ENCODE data around the gene MED26. TPM values are rescaled to one million over a fixed set of nuclear protein-coding genes. Genes with fewer than 3 reads are reported as not detected.

Gene MED26
- total and polyA plus RNA-seq, 2 of the 13 experiments (the other 11 are each of a cell fraction or from before 2014, with no cell fraction given): 3.5 to 3.8 TPM

GRCh38 chr19:16590876-16591802, 36.9 kb downstream of the MED26 start:
- Histone ChIP-seq H3K4me3 (replicated peaks in 1 of 3; ENCODE audit: insufficient read depth in 1 of 3, low read depth in 2 of 3, low read length in 3 of 3) (no peak overlapping the region), H3K79me2 (ENCODE audit: insufficient read depth, low read length) (peaks cover 90% of the 10 kb centered on the region), H3K27me3 (ENCODE audit: control insufficient read depth in 1 of 2, insufficient read depth in 2 of 2, low read length in 2 of 2) (no peaks in the 10 kb centered on the region), H3K9me3 (ENCODE audit: low read length) (no peaks in the 10 kb centered on the region), H3K27ac (ENCODE audit: extremely low read length, insufficient read depth, low read length) (no peak overlapping the region), H3K9ac (ENCODE audit: insufficient read depth, low read depth, low read length) (no peak overlapping the region), H3K4me2 (ENCODE audit: low read depth, low read length) (no peak overlapping the region), H2AFZ (ENCODE audit: low read length) (no peak overlapping the region), H4K20me1 (ENCODE audit: insufficient read depth, low read length) (no peaks in the 10 kb centered on the region; the same call in none of the 2 replicates), H3K4me1 (ENCODE audit: insufficient read depth, low read length) (no peaks in the 10 kb centered on the region), H3K36me3 (replicated peaks in 1 of 2; ENCODE audit: control insufficient read depth in 1 of 2, insufficient read depth in 2 of 2, low read length in 2 of 2) (peaks cover 0 to 4% of the 10 kb centered on the region in 2 experiments; a peak in 1 of 5 replicates)
- POLR2A ChIA-PET: no interaction called here
- in situ Hi-C loops (cut with HindIII; ENCODE audit: extremely low pct_ligation_motif_present, low pct_unique_long_range_greater_than_20kb) (no loop called here), intact Hi-C loops (cut with micrococcal nuclease; ENCODE audit: unreplicated experiment) (no loop called here)
- DNase-seq (ENCODE audit: low spot score) (no peak), FAIRE-seq (no peak), ATAC-seq (no peak)
- TF ChIP-seq THAP7 (CRISPR knock-in tag; IDR thresholded peaks at IDR 0.05): no peak
- CTCF ChIA-PET (ENCODE audit: low intra/inter-chr PET ratio, low total read pairs): no interaction called here
- 95% methylated on average over 7 of the region's 9 CpGs for WGBS (ENCODE audit: low lambda C conversion rate)
- no TSS peak for BruUV-seq (replicated peaks)

GRCh38 chr19:16589917-16590316, 38.1 kb downstream of the MED26 start:
- Histone ChIP-seq H3K27ac (ENCODE audit: extremely low read length, insufficient read depth, low read length) (no peak overlapping the region), H2AFZ (ENCODE audit: low read length) (no peak overlapping the region), H3K9me3 (ENCODE audit: low read length) (no peaks in the 10 kb centered on the region), H4K20me1 (ENCODE audit: insufficient read depth, low read length) (peaks cover 6% of the 10 kb centered on the region), H3K4me2 (ENCODE audit: low read depth, low read length) (no peak overlapping the region), H3K79me2 (ENCODE audit: insufficient read depth, low read length) (peaks cover 89% of the 10 kb centered on the region), H3K9ac (ENCODE audit: insufficient read depth, low read depth, low read length) (no peak overlapping the region), H3K4me1 (ENCODE audit: insufficient read depth, low read length) (peaks cover 2% of the 10 kb centered on the region; the same call in 1 of the 2 replicates), H3K36me3 (replicated peaks in 1 of 2; ENCODE audit: control insufficient read depth in 1 of 2, insufficient read depth in 2 of 2, low read length in 2 of 2) (0 out of 5 replicates have a peak, but pooled peaks cover 0 to 4% of the 10 kb centered on the region in 2 experiments), H3K4me3 (replicated peaks in 1 of 3; ENCODE audit: insufficient read depth in 1 of 3, low read depth in 2 of 3, low read length in 3 of 3) (no peak overlapping the region), H3K27me3 (ENCODE audit: control insufficient read depth in 1 of 2, insufficient read depth in 2 of 2, low read length in 2 of 2) (no peaks in the 10 kb centered on the region)
- BruUV-seq (replicated peaks): no TSS peak
- WGBS (ENCODE audit: low lambda C conversion rate): 89% methylated on average over 3 of the region's 3 CpGs
- intact Hi-C loops (cut with micrococcal nuclease; ENCODE audit: unreplicated experiment): no loop called here
- ChIA-PET POLR2A (no interaction called here), CTCF (ENCODE audit: low intra/inter-chr PET ratio, low total read pairs) (no interaction called here)
- DNase-seq (ENCODE audit: low spot score) (no peak), ATAC-seq (no peak), FAIRE-seq (no peak)
- in situ Hi-C loops (cut with HindIII; ENCODE audit: extremely low pct_ligation_motif_present, low pct_unique_long_range_greater_than_20kb): no loop called here
- TF ChIP-seq RARG (CRISPR knock-in tag; IDR thresholded peaks at IDR 0.05; ENCODE audit: low read depth) (no peak), ZNF496 (CRISPR knock-in tag; IDR thresholded peaks at IDR 0.05; ENCODE audit: insufficient replicate concordance) (no peak), CBX1 (IDR thresholded peaks at IDR 0.05; ENCODE audit: low read depth) (no peak), ZMYM2 (CRISPR knock-in tag; IDR thresholded peaks at IDR 0.05) (no peak), ZNF251 (CRISPR knock-in tag; IDR thresholded peaks at IDR 0.05) (no peak), MIER3 (CRISPR knock-in tag; IDR thresholded peaks at IDR 0.05; ENCODE audit: borderline replicate concordance) (no peak), GLI4 (CRISPR knock-in tag; IDR thresholded peaks at IDR 0.05; ENCODE audit: borderline replicate concordance) (no peak), ZNF616 (CRISPR knock-in tag; IDR thresholded peaks at IDR 0.05; ENCODE audit: low read depth) (no peak), ZNF564 (CRISPR knock-in tag; IDR thresholded peaks at IDR 0.05) (no peak), ARHGAP35 (CRISPR knock-in tag; IDR thresholded peaks at IDR 0.05; ENCODE audit: borderline replicate concordance) (no peak), ZMAT5 (CRISPR knock-in tag; IDR thresholded peaks at IDR 0.05; ENCODE audit: borderline replicate concordance, low read depth) (no peak)
- TF ChIP-seq, protein P1, sequence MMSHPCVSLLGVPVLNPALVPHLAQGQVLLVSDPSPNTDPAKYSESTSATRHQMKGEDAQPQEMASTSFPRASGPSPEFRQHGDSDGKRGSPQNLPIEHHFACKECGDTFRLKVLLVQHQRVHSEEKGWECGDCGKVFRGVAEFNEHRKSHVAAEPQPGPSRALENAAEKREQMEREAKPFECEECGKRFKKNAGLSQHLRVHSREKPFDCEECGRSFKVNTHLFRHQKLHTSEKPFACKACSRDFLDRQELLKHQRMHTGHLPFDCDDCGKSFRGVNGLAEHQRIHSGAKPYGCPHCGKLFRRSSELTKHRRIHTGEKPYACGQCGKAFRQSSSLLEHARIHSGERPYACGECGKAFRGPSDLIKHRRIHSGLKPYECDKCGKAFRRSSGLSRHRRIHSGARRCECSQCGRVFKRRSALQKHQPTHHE (CRISPR knock-in tag; IDR thresholded peaks at IDR 0.05; ENCODE audit: borderline replicate concordance): no peak
